NCI-H748 treated with DMSO at 0.1 percent for 48 hours (cell line): ENCODE measurements around the gene CELA1.

Experiments
- DNase-seq: peaks from one replicate; lab custom pipeline; 2025; lab: John Stamatoyannopoulos, UW

The CELA1 gene

GRCh38 chr12:51346581-51346980, at the start of gene CELA1:
Gene CELA1 (minus strand): TSS chr12:51346679. CDS start chr12:51346638, 41 bp downstream.
- DNase-seq = no peak

- DNase-seq = no peak
These were observed 49.1 kb upstream of the CELA1 start for GRCh38 chr12:51395283-51396230.

- DNase-seq = no peak
These were observed 47.4 kb upstream of the CELA1 start for GRCh38 chr12:51393676-51394545.

GRCh38 chr12:51392556-51393237, 46.2 kb upstream of the CELA1 start:
- DNase-seq = no peak

GRCh38 chr12:51391283-51392123, 45.0 kb upstream of the CELA1 start, which contains the start of gene GALNT6:
Gene GALNT6 (minus strand): TSS chr12:51391406. CDS start chr12:51379781, 11,625 bp downstream.
- peak; percentile 21 for DNase-seq

GRCh38 chr12:51390891-51391282, 44.4 kb upstream of the CELA1 start:
- DNase-seq = no peak

- DNase-seq = no peak
These were observed 44.0 kb upstream of the CELA1 start for GRCh38 chr12:51390457-51390856.

GRCh38 chr12:51389302-51389999, 43.0 kb upstream of the CELA1 start:
- no peak for DNase-seq

GRCh38 chr12:51388846-51389245, 42.4 kb upstream of the CELA1 start:
- DNase-seq = no peak

GRCh38 chr12:51388069-51388799, 41.8 kb upstream of the CELA1 start:
- DNase-seq = no peak

GRCh38 chr12:51386351-51386750, 39.9 kb upstream of the CELA1 start:
- no peak for DNase-seq

GRCh38 chr12:51383269-51383905, 36.9 kb upstream of the CELA1 start:
- DNase-seq = no peak

GRCh38 chr12:51382173-51382572, 35.7 kb upstream of the CELA1 start:
- no peak for DNase-seq

GRCh38 chr12:51381226-51382079, 35.0 kb upstream of the CELA1 start:
- DNase-seq = peak; percentile 62

- no peak for DNase-seq
These were observed 33.1 kb upstream of the CELA1 start for GRCh38 chr12:51379571-51379970.

- no peak for DNase-seq
These were observed 32.3 kb upstream of the CELA1 start for GRCh38 chr12:51378749-51379148.

GRCh38 chr12:51377099-51377984, 30.9 kb upstream of the CELA1 start:
- no peak for DNase-seq
